HCT116 (cell line): ENCODE measurements around the gene C15orf62.

ENCODE experiments used
- ATF3 ChIP-seq: IDR thresholded peaks from 2 replicates; pipeline ENCODE4 v1.6.1; 2012
- CTCF ChIP-seq, 3 experiments: fragments of 200-600 bp in 1 of 3; sonication (generic) in 1 of 3; IDR thresholded peaks in 2 of 3; conservative IDR thresholded peaks in 1 of 3; 2 replicates each; pipeline ENCODE4 v1.5.1; 2012 to 2017; ENCODE audit warnings: low read depth in 2 of 3, low read length in 2 of 3, antibody characterized with exemption in 1 of 3, borderline replicate concordance in 1 of 3, control low read depth in 1 of 3, mild to moderate bottlenecking in 1 of 3, mixed read lengths in 1 of 3, mixed run types in 1 of 3, moderate library complexity in 1 of 3; ENCODE audit not compliant: insufficient read depth in 1 of 3
- EZH2 ChIP-seq: fragments of 200-600 bp; sonication (generic); IDR thresholded peaks from 2 replicates; pipeline ENCODE4 v1.6.1; 2017; ENCODE audit warnings: antibody characterized with exemption, mixed run types
- JUND ChIP-seq: IDR thresholded peaks from 2 replicates; pipeline ENCODE4 v1.6.1; 2012
- POLR2A ChIP-seq: IDR thresholded peaks from 2 replicates; pipeline ENCODE4 v1.7.0; 2011; ENCODE audit warnings: borderline replicate concordance; ENCODE audit not compliant: insufficient read depth, insufficient read length; ENCODE audit errors: extremely low read depth
- RAD21 ChIP-seq: IDR thresholded peaks from 2 replicates; pipeline ENCODE4 v1.6.1; 2012; ENCODE audit warnings: low read depth, mild to moderate bottlenecking

DNA sequence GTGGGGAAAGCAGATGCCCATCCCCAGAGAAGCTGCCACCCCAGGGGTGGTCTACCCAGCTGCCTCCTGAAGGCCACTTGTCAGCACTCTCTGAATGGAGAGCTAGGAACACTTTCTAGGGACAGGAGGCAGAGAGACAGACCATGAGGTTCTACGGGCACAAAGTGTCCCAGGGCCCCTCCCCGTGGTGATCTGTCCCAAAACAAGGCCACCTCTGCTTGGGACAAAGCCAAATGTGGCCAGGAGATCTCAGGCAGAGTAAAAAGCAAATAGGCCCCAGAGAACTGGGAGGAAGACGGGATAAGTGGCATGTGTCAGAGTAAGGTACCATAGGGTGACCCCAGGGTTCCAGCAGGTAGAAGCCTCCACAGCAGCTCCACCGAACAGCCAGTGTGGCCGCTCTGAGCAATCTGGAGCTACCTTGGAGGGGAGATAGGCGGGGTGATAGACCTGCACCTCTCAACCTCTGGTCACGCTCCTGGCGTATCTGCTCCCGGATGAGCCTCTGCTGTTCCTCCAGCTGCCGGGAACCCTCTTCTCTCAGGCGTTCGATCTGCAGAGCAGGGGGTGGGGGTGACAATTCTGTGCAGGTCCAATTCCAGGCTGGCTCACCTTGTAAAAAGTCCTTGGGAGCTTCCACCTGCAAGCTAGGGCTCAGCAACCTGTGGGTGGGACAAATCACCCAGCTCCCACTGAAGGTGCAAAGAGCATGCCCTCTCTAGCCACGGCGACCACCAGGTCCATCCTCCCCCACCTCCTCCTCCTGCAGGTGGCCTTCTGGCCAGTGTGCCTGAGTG, 6.2 kb downstream of the C15orf62 start:
- TF ChIP-seq JUND (no peak), EZH2 (no peak), POLR2A (no peak), CTCF (IDR thresholded peaks at IDR 0.05 in 2 of 3, conservative IDR thresholded peaks at IDR 0.05 in 1 of 3; ENCODE audit: borderline replicate concordance in 1 of 3, insufficient read depth in 1 of 3, low read depth in 2 of 3, low read length in 2 of 3) (no peak), RAD21 (no peak), ATF3 (no peak)
